CD14-positive monocyte (primary cell): Measurements from ENCODE around the gene ASTN2. TPM values are rescaled to one million over a fixed set of nuclear protein-coding genes. Genes with fewer than 3 reads are reported as not detected.

Experiments
- DNase-seq, 3 donors: peaks; one replicate each; pipeline ENCODE4 v3.0.0-alpha.2; 2011 to 2022
- H2AFZ ChIP-seq: 2 replicates; pipeline ENCODE4 v1.6.0; 2012; ENCODE audit warnings: mild to moderate bottlenecking, low read depth, low read length, inconsistent platforms; ENCODE audit not compliant: insufficient read depth, poor library complexity, severe bottlenecking
- H3K27ac ChIP-seq, 2 donors: 1 replicate in 1 of 2; 2 replicates in 1 of 2; pipeline ENCODE4 v1.5.1; 2012 to 2013; ENCODE audit warnings: low read length in 2 of 2, control low read depth in 1 of 2, inconsistent platforms in 1 of 2, low read depth in 1 of 2, mild to moderate bottlenecking in 1 of 2
- H3K27me3 ChIP-seq, 2 donors: one replicate each; pipeline versions ENCODE4 v1.6.0 to v1.6.1; 2011 to 2013; ENCODE audit warnings: low read length in 2 of 2; ENCODE audit not compliant: control insufficient read depth in 2 of 2, insufficient read depth in 2 of 2
- H3K36me3 ChIP-seq, 2 donors: replicated peaks in 1 of 2; 1 replicate in 1 of 2; 2 replicates in 1 of 2; pipeline versions ENCODE4 v1.5.1 to v1.6.1; 2012 to 2013; ENCODE audit warnings: low read length in 2 of 2, control low read depth in 1 of 2, inconsistent platforms in 1 of 2, mild to moderate bottlenecking in 1 of 2; ENCODE audit not compliant: insufficient read depth in 2 of 2, control insufficient read depth in 1 of 2
- H3K4me1 ChIP-seq, 2 donors: 1 replicate in 1 of 2; 2 replicates in 1 of 2; pipeline versions ENCODE4 v1.5.1 to v1.6.1; 2012 to 2013; ENCODE audit warnings: low read length in 2 of 2, control low read depth in 1 of 2, inconsistent platforms in 1 of 2, mild to moderate bottlenecking in 1 of 2, moderate library complexity in 1 of 2; ENCODE audit not compliant: insufficient read depth in 2 of 2, control insufficient read depth in 1 of 2
- H3K4me2 ChIP-seq: replicated peaks from 2 replicates; pipeline ENCODE3; 2012; ENCODE audit warnings: low read length, moderate library complexity, mild to moderate bottlenecking; ENCODE audit not compliant: poor library complexity, severe bottlenecking; ENCODE audit errors: extremely low read depth
- H3K4me3 ChIP-seq, 3 experiments: fragments of 200-600 bp in 1 of 3; sonication (generic) in 1 of 3; replicated peaks in 1 of 3; 1 replicate in 2 of 3; 2 replicates in 1 of 3; pipeline ENCODE4 v1.5.1; 2011 to 2013; ENCODE audit warnings: low read length in 3 of 3, mild to moderate bottlenecking in 3 of 3, control low read depth in 2 of 3, low read depth in 2 of 3, inconsistent platforms in 1 of 3, moderate library complexity in 1 of 3
- H3K79me2 ChIP-seq: 2 replicates; pipeline ENCODE4 v1.6.0; 2012; ENCODE audit warnings: mild to moderate bottlenecking, control low read depth, inconsistent platforms, low read length, moderate library complexity; ENCODE audit not compliant: insufficient read depth
- H3K9ac ChIP-seq: 2 replicates; pipeline ENCODE4 v1.6.0; 2017; ENCODE audit warnings: low read length, mild to moderate bottlenecking; ENCODE audit not compliant: insufficient read depth, poor library complexity, severe bottlenecking
- H3K9me3 ChIP-seq, 2 donors: replicated peaks in 1 of 2; 1 replicate in 1 of 2; 2 replicates in 1 of 2; pipeline versions ENCODE4 v1.5.1 to v1.6.1; 2012 to 2013; ENCODE audit warnings: low read length in 2 of 2, control low read depth in 1 of 2; ENCODE audit not compliant: control insufficient read depth in 1 of 2, insufficient read depth in 1 of 2
- H4K20me1 ChIP-seq: 2 replicates; pipeline ENCODE4 v1.6.0; 2012; ENCODE audit warnings: mild to moderate bottlenecking, low read length, control low read depth, moderate library complexity; ENCODE audit not compliant: insufficient read depth
- H3K27ac Mint-ChIP-seq, 7 donors: one replicate each; pipeline ENCODE4 v1.8.0; 2020; ENCODE audit warnings: mild to moderate bottlenecking in 7 of 7, mixed read lengths in 7 of 7, moderate library complexity in 6 of 7, inconsistent platforms in 2 of 7
- H3K27me3 Mint-ChIP-seq, 3 donors: one replicate each; pipeline ENCODE4 v1.8.0; 2021 to 2022; ENCODE audit warnings: low read depth in 3 of 3, mild to moderate bottlenecking in 3 of 3, mixed read lengths in 3 of 3, moderate library complexity in 3 of 3, inconsistent platforms in 1 of 3
- H3K36me3 Mint-ChIP-seq, 2 donors: one replicate each; pipeline ENCODE4 v1.8.0; 2020; ENCODE audit warnings: mixed read lengths in 2 of 2, inconsistent platforms in 1 of 2, mild to moderate bottlenecking in 1 of 2
- H3K4me1 Mint-ChIP-seq: one replicate; pipeline ENCODE4 v1.8.0; 2020; ENCODE audit warnings: mild to moderate bottlenecking, mixed read lengths
- H3K4me3 Mint-ChIP-seq, 2 donors: one replicate each; pipeline ENCODE4 v1.8.0; 2020; ENCODE audit warnings: mild to moderate bottlenecking in 2 of 2, mixed read lengths in 2 of 2, moderate library complexity in 1 of 2
- H3K9me3 Mint-ChIP-seq, 7 donors: one replicate each; pipeline ENCODE4 v1.8.0; 2020 to 2022; ENCODE audit warnings: mixed read lengths in 7 of 7, mild to moderate bottlenecking in 6 of 7, moderate library complexity in 6 of 7, inconsistent platforms in 2 of 7
- CTCF ChIP-seq: fragments of 200-600 bp; IDR thresholded peaks from one replicate; pipeline ENCODE4 v1.8.0; 2022; ENCODE audit warnings: antibody characterized with exemption, mild to moderate bottlenecking
- WGBS: methylation state at CpG from one replicate; pipeline ENCODE4 v1.1.5; 2013; ENCODE audit warnings: missing lambda C conversion rate; ENCODE audit not compliant: insufficient coverage; 5-methylcytosine and 5-hydroxymethylcytosine counted together
- intact Hi-C, 2 donors: fragments of 100-400 bp; cut with micrococcal nuclease; formaldehyde crosslinking; loops; one replicate each; pipeline versions ENCODE4 v1.15.0 to v1.15.1; 2023
- polyA plus RNA-seq, 3 donors: library from polyadenylated mRNA; depleted of rRNA in 1 of 3; unstranded in 2 of 3; stranded (reverse) in 1 of 3; fragments of 300-500 nt in 2 of 3; fragments of >200 nt in 1 of 3; fragmentation: Illumina TruSeq in 2 of 3; gene quantifications; 1 replicate in 2 of 3; 2 replicates in 1 of 3; pipeline ENCODE4 v1.2.3, GENCODE V29; 2012 to 2021

ASTN2 gene
- polyA plus RNA-seq, 3 donors: not detected

- H3K9me3 Mint-ChIP-seq: peaks cover 0 to 2% (median 0%) of the 10 kb centered on the region in 7 donors
- peak; percentile 48 for TF ChIP-seq CTCF
- H3K4me1 Mint-ChIP-seq: no peaks in the 10 kb centered on the region
- Histone ChIP-seq H3K9me3 (no peaks in the 10 kb centered on the region), H3K9ac (no peak overlapping the region), H3K4me1 (no peaks in the 10 kb centered on the region), H2AFZ (no peak overlapping the region), H3K79me2 (no peaks in the 10 kb centered on the region), H3K4me2 (no peak overlapping the region), H3K36me3 (no peaks in the 10 kb centered on the region), H3K27ac (no peak overlapping the region), H3K4me3 (no peak overlapping the region), H4K20me1 (no peaks in the 10 kb centered on the region), H3K27me3 (no peaks in the 10 kb centered on the region)
- 59% methylated on average over 5 of the region's 7 CpGs for WGBS
- peaks cover 1 to 2% (median 2%) of the 10 kb centered on the region in 3 donors for H3K27me3 Mint-ChIP-seq
- H3K27ac Mint-ChIP-seq: no peak overlapping the region
- DNase-seq: peak; percentile 4 to 14 (median 6)
- intact Hi-C loops: no loop called here
- no peaks in the 10 kb centered on the region for H3K36me3 Mint-ChIP-seq
- no peak overlapping the region for H3K4me3 Mint-ChIP-seq
Measured at GRCh38 chr9:116661037-116661954, 753.6 kb downstream of the ASTN2 start.

- WGBS: no CpG with 5 or more reads among the region's 2 CpGs
- H2AFZ ChIP-seq: no peak overlapping the region
- no peak for TF ChIP-seq CTCF
- intact Hi-C loops: no loop called here
- H3K36me3 ChIP-seq: no peaks in the 10 kb centered on the region
- Mint-ChIP-seq H3K27ac (peak overlapping the region in 1 of 7 donors; percentile 10), H3K27me3 (peaks cover 0 to 1% (median 0%) of the 10 kb centered on the region in 3 donors), H3K4me3 (no peak overlapping the region), H3K9me3 (peaks cover 0 to 2% (median 0%) of the 10 kb centered on the region in 7 donors), H3K4me1 (no peaks in the 10 kb centered on the region), H3K36me3 (no peaks in the 10 kb centered on the region)
- H3K4me2 ChIP-seq: no peak overlapping the region
- H3K9ac ChIP-seq: no peak overlapping the region
- no peak overlapping the region for H3K27ac ChIP-seq
- no peak overlapping the region for H3K4me3 ChIP-seq
- no peaks in the 10 kb centered on the region for H3K27me3 ChIP-seq
- H3K4me1 ChIP-seq: no peaks in the 10 kb centered on the region
- no peaks in the 10 kb centered on the region for H3K79me2 ChIP-seq
- DNase-seq: no peak
- no peaks in the 10 kb centered on the region for H3K9me3 ChIP-seq
- no peaks in the 10 kb centered on the region for H4K20me1 ChIP-seq
Measured at GRCh38 chr9:116658265-116658664, 756.6 kb downstream of the ASTN2 start.
